ENCODE measurements around the gene ERBB4.

ERBB4 gene

DNA sequence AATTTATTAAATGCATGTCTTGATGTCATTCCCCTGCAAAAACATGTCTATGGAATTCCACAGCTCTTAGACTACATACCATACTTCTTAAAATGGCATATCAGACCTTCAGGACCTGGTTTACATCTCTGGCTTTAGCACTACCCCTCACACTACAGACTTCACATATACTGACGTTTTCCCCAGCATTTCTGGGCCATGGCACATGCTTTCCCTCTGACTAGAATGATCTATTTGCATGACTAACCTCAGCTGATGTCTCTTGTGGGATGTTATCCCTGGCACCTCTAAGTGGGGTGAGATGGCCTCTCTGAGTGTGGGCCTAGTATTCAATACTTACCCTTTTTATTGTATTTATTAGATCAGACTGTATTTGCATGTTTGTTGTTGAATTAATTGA is 381.6 kb downstream of the ERBB4 start:
- Mint-ChIP-seq H3K36me3 (no peaks in the 10 kb centered on the region), H3K9me3 (peaks cover 14% of the 10 kb centered on the region), H3K4me1 (no peaks in the 10 kb centered on the region), H3K4me3 (no peak overlapping the region), H3K27ac (no peak overlapping the region)
- DNase-seq (ENCODE audit: low spot score in 2 of 2) (no peak), ATAC-seq (no peak)

- no peaks in the 10 kb centered on the region for H3K36me3 Mint-ChIP-seq
- H3K4me1 Mint-ChIP-seq = no peaks in the 10 kb centered on the region
- no peak overlapping the region for H3K27ac Mint-ChIP-seq
- ATAC-seq (no peak), DNase-seq (ENCODE audit: low spot score in 2 of 2) (no peak)
- H3K9me3 Mint-ChIP-seq = peaks cover 14% of the 10 kb centered on the region
- no peak overlapping the region for H3K4me3 Mint-ChIP-seq
These were observed 382.5 kb downstream of the ERBB4 start for GRCh38 chr2:212156088-212156487.

GRCh38 chr2:212154477-212154878 is 384.1 kb downstream of the ERBB4 start:
- H3K9me3 Mint-ChIP-seq = peaks cover 16% of the 10 kb centered on the region
- H3K4me3 Mint-ChIP-seq = no peak overlapping the region
- DNase-seq (ENCODE audit: low spot score in 2 of 2) (no peak), ATAC-seq (no peak)
- no peak overlapping the region for H3K27ac Mint-ChIP-seq
- no peaks in the 10 kb centered on the region for H3K36me3 Mint-ChIP-seq
- H3K4me1 Mint-ChIP-seq = no peaks in the 10 kb centered on the region

DNA sequence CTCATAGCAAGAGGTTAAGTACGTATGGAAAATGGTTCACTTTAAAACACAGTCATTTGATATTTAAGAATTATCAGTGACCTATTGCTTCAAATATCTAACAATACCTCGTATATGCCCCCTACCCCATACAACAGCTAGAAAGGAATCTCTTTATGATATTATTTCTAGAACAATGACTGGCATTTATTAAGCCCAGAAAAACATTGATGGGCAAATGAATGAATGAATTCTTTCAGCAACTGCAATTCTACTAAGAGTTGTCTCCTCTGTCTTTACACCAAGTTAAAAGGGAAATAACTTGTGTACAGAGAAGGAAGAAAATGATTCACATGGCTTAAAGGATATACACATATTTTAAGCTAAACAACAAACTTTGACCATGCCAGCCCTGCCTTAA is 384.7 kb downstream of the ERBB4 start:
- ATAC-seq = no peak
- peaks cover 16% of the 10 kb centered on the region for H3K9me3 Mint-ChIP-seq
- no peaks in the 10 kb centered on the region for H3K36me3 Mint-ChIP-seq
- H3K27ac Mint-ChIP-seq = no peak overlapping the region
- DNase-seq (ENCODE audit: low spot score in 2 of 2) = no peak
- no peaks in the 10 kb centered on the region for H3K4me1 Mint-ChIP-seq
- H3K4me3 Mint-ChIP-seq = no peak overlapping the region

- Mint-ChIP-seq H3K4me3 (no peak overlapping the region), H3K27ac (no peak overlapping the region), H3K4me1 (no peaks in the 10 kb centered on the region), H3K9me3 (peaks cover 15% of the 10 kb centered on the region), H3K36me3 (no peaks in the 10 kb centered on the region)
- no peak for DNase-seq (ENCODE audit: low spot score in 2 of 2)
- ATAC-seq = no peak
These were observed 390.6 kb downstream of the ERBB4 start for GRCh38 chr2:212147921-212148513.

GRCh38 chr2:212146416-212146815 is 392.2 kb downstream of the ERBB4 start:
- Mint-ChIP-seq H3K4me3 (no peak overlapping the region), H3K36me3 (no peaks in the 10 kb centered on the region), H3K9me3 (peaks cover 15% of the 10 kb centered on the region), H3K4me1 (no peaks in the 10 kb centered on the region), H3K27ac (no peak overlapping the region)
- ATAC-seq = no peak
- DNase-seq (ENCODE audit: low spot score in 2 of 2) = no peak

DNA sequence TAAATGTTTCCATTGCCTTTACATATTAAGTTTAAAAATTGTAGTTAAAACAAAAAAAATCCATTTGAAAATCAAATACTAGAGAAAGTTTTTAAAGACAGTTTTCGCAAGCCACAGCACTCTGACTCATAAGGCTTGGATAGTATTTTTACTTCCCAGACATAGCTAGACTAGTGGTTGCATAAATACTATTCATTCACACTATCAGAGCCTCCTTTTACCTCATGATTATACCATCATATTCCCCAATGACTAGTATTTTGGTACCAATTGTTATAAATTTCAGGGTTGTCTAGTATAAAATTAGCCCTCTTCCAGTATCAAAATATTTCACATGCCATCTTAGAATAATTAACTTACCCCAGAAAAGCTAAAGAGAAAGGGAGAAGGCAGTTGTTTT is 393.5 kb downstream of the ERBB4 start:
- Mint-ChIP-seq H3K4me1 (no peaks in the 10 kb centered on the region), H3K36me3 (no peaks in the 10 kb centered on the region), H3K4me3 (no peak overlapping the region), H3K27ac (no peak overlapping the region), H3K9me3 (peaks cover 13% of the 10 kb centered on the region)
- DNase-seq (ENCODE audit: low spot score in 2 of 2) (no peak), ATAC-seq (no peak)

DNA sequence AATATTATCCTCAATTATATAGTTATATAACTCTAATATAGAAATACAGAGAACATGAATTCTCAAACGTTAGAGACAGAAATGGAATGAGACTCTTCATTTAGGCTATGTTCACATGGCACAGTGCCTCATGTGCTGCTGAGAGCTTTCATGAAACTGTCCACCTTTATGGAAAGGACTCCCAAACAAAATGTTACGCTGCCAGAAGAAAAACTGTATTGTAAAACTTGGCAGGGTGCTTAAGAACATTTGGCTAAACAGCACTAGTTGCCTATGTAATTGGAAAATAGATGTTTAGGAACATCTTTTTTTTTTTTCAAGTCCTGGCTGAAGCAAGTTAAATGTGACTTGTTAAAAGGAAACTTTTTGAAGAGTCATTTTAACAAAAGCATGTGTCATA is 396.0 kb downstream of the ERBB4 start:
- no peak overlapping the region for H3K27ac Mint-ChIP-seq
- peaks cover 15% of the 10 kb centered on the region for H3K9me3 Mint-ChIP-seq
- H3K4me3 Mint-ChIP-seq = no peak overlapping the region
- ATAC-seq (no peak), DNase-seq (ENCODE audit: low spot score in 2 of 2) (no peak)
- H3K4me1 Mint-ChIP-seq = no peaks in the 10 kb centered on the region
- H3K36me3 Mint-ChIP-seq = no peaks in the 10 kb centered on the region

DNA sequence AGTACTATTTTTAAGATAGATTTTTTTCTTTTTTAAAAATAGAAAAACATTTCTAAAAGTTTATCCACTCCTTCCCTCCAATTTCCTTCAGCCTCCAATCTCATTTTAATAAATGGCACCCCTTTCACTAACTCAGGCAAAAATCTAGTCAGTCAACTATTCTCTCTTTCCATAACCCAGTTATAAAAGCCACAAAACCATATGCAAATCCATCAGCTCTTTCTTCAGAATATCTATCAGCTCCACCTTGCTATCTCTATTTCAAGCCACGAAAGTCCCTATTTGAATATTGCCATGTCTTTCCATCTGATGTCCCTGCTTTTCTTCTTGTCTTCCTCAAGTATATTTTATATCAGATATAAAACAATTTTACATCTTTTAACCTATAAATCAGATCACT is 397.1 kb downstream of the ERBB4 start:
- no peaks in the 10 kb centered on the region for H3K4me1 Mint-ChIP-seq
- ATAC-seq = no peak
- DNase-seq (ENCODE audit: low spot score in 2 of 2) = no peak
- no peaks in the 10 kb centered on the region for H3K36me3 Mint-ChIP-seq
- peaks cover 13% of the 10 kb centered on the region for H3K9me3 Mint-ChIP-seq
- no peak overlapping the region for H3K27ac Mint-ChIP-seq
- H3K4me3 Mint-ChIP-seq = no peak overlapping the region

DNA sequence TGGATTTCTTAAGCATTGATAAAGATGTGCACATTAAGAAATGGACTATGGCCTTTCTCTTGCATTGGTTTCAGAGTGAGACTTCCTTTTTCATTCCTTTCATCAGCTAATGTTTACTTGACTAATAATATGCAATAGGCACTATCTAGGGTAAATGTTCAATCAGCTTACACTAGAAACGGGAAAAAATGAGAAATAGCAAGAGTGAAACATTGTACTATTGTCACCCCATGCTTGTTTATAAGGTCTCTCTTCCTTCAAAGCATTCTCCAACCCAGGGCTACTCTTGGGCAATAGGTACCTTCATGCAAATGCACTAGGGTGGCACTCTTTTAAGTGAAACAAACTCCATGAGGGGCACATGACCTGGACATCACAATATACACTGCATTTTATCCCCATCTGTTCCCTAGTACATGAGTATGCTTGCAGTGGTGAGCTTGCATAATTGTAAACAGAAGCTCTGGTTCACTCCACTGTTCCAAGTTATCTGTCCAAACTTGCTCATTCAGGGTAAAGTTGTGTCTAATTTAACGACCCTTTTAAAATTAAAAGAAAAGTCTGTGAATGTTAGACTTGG is 402.3 kb downstream of the ERBB4 start:
- Mint-ChIP-seq H3K9me3 (peaks cover 2% of the 10 kb centered on the region), H3K27ac (no peak overlapping the region), H3K4me1 (no peaks in the 10 kb centered on the region), H3K36me3 (no peaks in the 10 kb centered on the region), H3K4me3 (no peak overlapping the region)
- DNase-seq (ENCODE audit: low spot score in 2 of 2) (no peak), ATAC-seq (no peak)

DNA sequence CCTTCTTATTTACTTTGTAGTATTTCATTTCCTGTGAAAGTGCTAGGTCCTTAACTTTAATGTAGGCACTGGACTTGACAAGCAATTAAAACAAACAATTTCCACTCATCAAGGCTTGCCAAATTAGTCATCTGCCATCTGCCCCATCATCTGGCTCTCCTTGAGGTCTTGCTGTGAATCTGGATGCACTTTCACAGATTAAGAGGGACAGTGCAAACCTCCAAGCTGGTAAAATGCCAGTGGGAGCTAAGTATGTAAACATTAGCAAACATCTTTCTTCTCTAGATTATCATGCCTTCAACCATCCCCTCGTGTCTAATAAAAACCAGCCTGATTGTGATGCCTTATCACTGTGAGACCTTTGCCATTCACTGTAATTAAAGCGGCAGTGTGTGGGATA is 402.9 kb downstream of the ERBB4 start:
- Mint-ChIP-seq H3K4me3 (no peak overlapping the region), H3K27ac (no peak overlapping the region), H3K36me3 (no peaks in the 10 kb centered on the region), H3K4me1 (no peaks in the 10 kb centered on the region), H3K9me3 (peaks cover 2% of the 10 kb centered on the region)
- ATAC-seq = no peak
- no peak for DNase-seq (ENCODE audit: low spot score in 2 of 2)

- Mint-ChIP-seq H3K9me3 (peaks cover 2% of the 10 kb centered on the region), H3K27ac (no peak overlapping the region), H3K36me3 (no peaks in the 10 kb centered on the region), H3K4me3 (no peak overlapping the region), H3K4me1 (no peaks in the 10 kb centered on the region)
- DNase-seq (ENCODE audit: low spot score in 2 of 2) (no peak), ATAC-seq (no peak)
These were observed 405.3 kb downstream of the ERBB4 start for GRCh38 chr2:212133337-212133736.

- H3K27ac Mint-ChIP-seq = no peak overlapping the region
- ATAC-seq (no peak), DNase-seq (ENCODE audit: low spot score in 2 of 2) (no peak)
- peaks cover 10% of the 10 kb centered on the region for H3K9me3 Mint-ChIP-seq
- no peaks in the 10 kb centered on the region for H3K36me3 Mint-ChIP-seq
- no peaks in the 10 kb centered on the region for H3K4me1 Mint-ChIP-seq
- H3K4me3 Mint-ChIP-seq = no peak overlapping the region
These were observed 414.0 kb downstream of the ERBB4 start for GRCh38 chr2:212124598-212124997.

GRCh38 chr2:212119591-212119990 is 419.0 kb downstream of the ERBB4 start:
- H3K36me3 Mint-ChIP-seq = no peaks in the 10 kb centered on the region
- no peaks in the 10 kb centered on the region for H3K4me1 Mint-ChIP-seq
- ATAC-seq (no peak), DNase-seq (ENCODE audit: low spot score in 2 of 2) (no peak)
- H3K4me3 Mint-ChIP-seq = no peak overlapping the region
- H3K27ac Mint-ChIP-seq = no peak overlapping the region
- peaks cover 8% of the 10 kb centered on the region for H3K9me3 Mint-ChIP-seq

GRCh38 chr2:212117926-212118325 is 420.7 kb downstream of the ERBB4 start:
- no peak overlapping the region for H3K27ac Mint-ChIP-seq
- H3K9me3 Mint-ChIP-seq = peaks cover 8% of the 10 kb centered on the region
- H3K4me3 Mint-ChIP-seq = no peak overlapping the region
- H3K4me1 Mint-ChIP-seq = no peaks in the 10 kb centered on the region
- DNase-seq (ENCODE audit: low spot score in 2 of 2) (no peak), ATAC-seq (no peak)
- H3K36me3 Mint-ChIP-seq = no peaks in the 10 kb centered on the region

GRCh38 chr2:212114489-212114888 is 424.1 kb downstream of the ERBB4 start:
- Mint-ChIP-seq H3K4me1 (no peaks in the 10 kb centered on the region), H3K4me3 (no peak overlapping the region), H3K36me3 (no peaks in the 10 kb centered on the region), H3K27ac (no peak overlapping the region), H3K9me3 (peaks cover 4% of the 10 kb centered on the region)
- DNase-seq (ENCODE audit: low spot score in 2 of 2) (no peak), ATAC-seq (no peak)

GRCh38 chr2:212112401-212112800 is 426.2 kb downstream of the ERBB4 start:
- Mint-ChIP-seq H3K4me3 (no peak overlapping the region), H3K27ac (no peak overlapping the region), H3K9me3 (peaks cover 4% of the 10 kb centered on the region), H3K4me1 (no peaks in the 10 kb centered on the region), H3K36me3 (no peaks in the 10 kb centered on the region)
- DNase-seq (ENCODE audit: low spot score in 2 of 2) (no peak), ATAC-seq (no peak)
